ENCODE measurements around the gene NUCKS1. TPM values are rescaled to one million over a fixed set of nuclear protein-coding genes. Genes with fewer than 3 reads are reported as not detected.

Gene NUCKS1
- total and polyA plus RNA-seq, 7 experiments from 2014 or later = 12.5 to 164 (median 117) TPM

DNA sequence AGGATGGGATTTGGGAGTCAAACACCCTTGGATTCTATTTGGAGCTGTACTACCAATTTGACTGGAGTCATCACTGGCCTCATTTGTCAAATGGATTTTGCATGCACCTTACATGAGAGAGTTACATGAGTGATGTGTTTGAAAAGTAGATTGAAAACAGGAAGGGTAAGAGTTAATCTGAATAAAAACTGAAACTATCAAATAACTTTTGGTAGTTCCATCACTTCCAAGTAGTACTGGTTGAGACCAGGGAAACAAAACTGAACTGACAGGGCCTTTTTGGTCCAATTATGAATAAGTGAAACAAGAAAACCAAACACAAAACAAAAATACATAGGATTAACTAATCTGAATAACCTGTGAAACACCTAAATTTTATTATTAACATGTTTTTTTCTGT, 30.2 kb downstream of the NUCKS1 start:
- DNase-seq (no peak), ATAC-seq (no peak)
- Histone ChIP-seq H3K27ac (ENCODE audit: low read depth, low read length) (no peak overlapping the region), H3K9me3 (ENCODE audit: control insufficient read depth in 2 of 3, low read length in 3 of 3) (no peaks in the 10 kb centered on the region), H3K4me3 (ENCODE audit: low read length) (no peak overlapping the region), H3K4me1 (ENCODE audit: control insufficient read depth in 2 of 2, insufficient read depth in 2 of 2, low read length in 2 of 2) (no peaks in the 10 kb centered on the region), H3K36me3 (ENCODE audit: control insufficient read depth in 2 of 3, insufficient read depth in 3 of 3, low read length in 3 of 3) (peaks cover 21 to 74% (median 26%) of the 10 kb centered on the region in 3 experiments), H3K27me3 (ENCODE audit: control insufficient read depth in 2 of 2, insufficient read depth in 2 of 2, low read length in 2 of 2) (no peaks in the 10 kb centered on the region)
- Mint-ChIP-seq H3K36me3 (peaks cover 11 to 56% (median 43%) of the 10 kb centered on the region in 5 donors), H3K4me1 (peaks cover 4 to 27% (median 14%) of the 10 kb centered on the region in 7 donors), H3K4me3 (peak overlapping the region in 1 of 10 donors; percentile 9), H3K9me3 (peaks cover 0 to 3% (median 0%) of the 10 kb centered on the region in 11 donors), H3K27me3 (no peaks in the 10 kb centered on the region), H3K27ac (peak overlapping the region in 4 of 9 donors; percentile 12 to 62 (median 16))
- CTCF ChIA-PET = no interaction called here
- intact Hi-C loops (cut with micrococcal nuclease) = no loop called here
- POLR2A ChIA-PET = no interaction called here

DNA sequence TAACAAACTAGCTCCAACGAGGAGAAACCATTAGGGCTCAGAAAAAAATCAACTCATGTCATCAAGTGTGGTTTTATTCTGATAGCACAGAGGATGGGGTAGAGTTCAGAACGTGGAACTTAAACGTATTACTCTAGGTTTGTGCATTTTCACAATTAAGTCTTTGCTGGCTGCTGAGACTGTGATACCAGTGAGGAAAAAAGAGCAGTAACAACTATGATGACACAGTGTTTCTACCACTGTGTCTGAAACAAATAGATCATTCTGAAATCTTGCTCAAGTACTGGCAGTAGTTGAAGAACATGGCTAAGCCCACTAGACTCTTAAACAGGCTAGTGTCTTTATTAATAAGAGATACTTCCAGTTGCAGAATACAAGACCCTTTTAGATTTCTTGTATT, 31.0 kb downstream of the NUCKS1 start:
- Histone ChIP-seq H3K27ac (ENCODE audit: low read depth, low read length) (no peak overlapping the region), H3K27me3 (ENCODE audit: control insufficient read depth in 2 of 2, insufficient read depth in 2 of 2, low read length in 2 of 2) (no peaks in the 10 kb centered on the region), H3K9me3 (ENCODE audit: control insufficient read depth in 2 of 3, low read length in 3 of 3) (no peaks in the 10 kb centered on the region), H3K36me3 (ENCODE audit: control insufficient read depth in 2 of 3, insufficient read depth in 3 of 3, low read length in 3 of 3) (peaks cover 21 to 70% (median 26%) of the 10 kb centered on the region in 3 experiments), H3K4me3 (ENCODE audit: low read length) (no peak overlapping the region), H3K4me1 (ENCODE audit: control insufficient read depth in 2 of 2, insufficient read depth in 2 of 2, low read length in 2 of 2) (no peaks in the 10 kb centered on the region)
- peak overlapping the region in 1 of 9 donors; percentile 20 for H3K27ac Mint-ChIP-seq
- H3K36me3 Mint-ChIP-seq = peaks cover 11 to 54% (median 43%) of the 10 kb centered on the region in 5 donors
- no peaks in the 10 kb centered on the region for H3K27me3 Mint-ChIP-seq
- POLR2A ChIA-PET = no interaction called here
- peaks cover 4 to 27% (median 11%) of the 10 kb centered on the region in 7 donors for H3K4me1 Mint-ChIP-seq
- intact Hi-C loops (cut with micrococcal nuclease) = no loop called here
- DNase-seq (no peak), ATAC-seq (no peak)
- peaks cover 0 to 3% (median 0%) of the 10 kb centered on the region in 11 donors for H3K9me3 Mint-ChIP-seq
- CTCF ChIA-PET = no interaction called here
- no peak overlapping the region for H3K4me3 Mint-ChIP-seq

DNA sequence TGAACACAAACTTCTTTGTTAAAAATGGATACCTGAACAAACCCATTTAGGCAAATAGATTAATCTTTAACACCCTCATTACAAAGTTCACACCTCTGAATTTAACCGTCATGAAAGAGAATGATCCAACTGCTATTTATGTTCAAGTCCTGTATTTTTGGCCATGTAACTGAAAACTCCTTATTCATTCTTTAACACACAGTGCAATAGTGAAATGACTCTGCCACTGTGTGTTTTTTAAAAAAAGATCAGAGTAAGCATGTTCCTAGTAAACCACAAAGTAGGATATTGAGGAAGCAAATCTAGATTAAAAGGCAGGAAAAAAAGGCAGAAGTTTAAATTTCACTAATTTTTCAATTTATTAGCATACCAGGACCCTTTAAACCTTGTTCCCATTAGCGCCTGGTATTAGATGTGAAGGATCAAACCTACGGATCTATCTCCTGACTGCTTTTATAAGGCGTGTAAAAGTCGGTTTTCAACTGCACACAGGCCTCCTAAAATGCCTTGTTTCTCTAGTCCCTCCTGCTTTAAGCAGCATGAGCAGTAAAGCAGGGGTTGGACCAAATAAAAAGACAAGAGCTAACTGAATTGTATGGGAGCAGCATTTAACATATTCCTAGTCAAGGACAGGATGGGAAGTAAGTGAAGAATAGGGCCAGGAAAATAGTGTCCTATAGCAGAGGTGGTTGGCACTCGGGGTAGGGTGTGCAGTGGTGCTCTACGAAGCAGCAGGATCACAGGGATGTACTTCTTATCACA, 33.4 kb downstream of the NUCKS1 start:
- no peak for ATAC-seq
- Mint-ChIP-seq H3K27me3 (no peaks in the 10 kb centered on the region), H3K36me3 (peaks cover 11 to 44% (median 33%) of the 10 kb centered on the region in 5 donors), H3K9me3 (peaks cover 0 to 3% (median 0%) of the 10 kb centered on the region in 11 donors), H3K4me3 (no peak overlapping the region), H3K4me1 (peaks cover 3 to 23% (median 9%) of the 10 kb centered on the region in 7 donors), H3K27ac (peak overlapping the region in 3 of 9 donors; percentile 2 to 20 (median 9))
- CTCF ChIA-PET = no interaction called here
- Histone ChIP-seq H3K27ac (ENCODE audit: low read depth, low read length) (no peak overlapping the region), H3K9me3 (ENCODE audit: control insufficient read depth in 2 of 3, low read length in 3 of 3) (no peaks in the 10 kb centered on the region), H3K4me1 (ENCODE audit: control insufficient read depth in 2 of 2, insufficient read depth in 2 of 2, low read length in 2 of 2) (no peaks in the 10 kb centered on the region), H3K27me3 (ENCODE audit: control insufficient read depth in 2 of 2, insufficient read depth in 2 of 2, low read length in 2 of 2) (no peaks in the 10 kb centered on the region), H3K36me3 (ENCODE audit: control insufficient read depth in 2 of 3, insufficient read depth in 3 of 3, low read length in 3 of 3) (peaks cover 21 to 58% (median 26%) of the 10 kb centered on the region in 3 experiments), H3K4me3 (ENCODE audit: low read length) (no peak overlapping the region)
- intact Hi-C loops (cut with micrococcal nuclease) = no loop called here
- POLR2A ChIA-PET = no interaction called here
- DNase-seq = no peak

DNA sequence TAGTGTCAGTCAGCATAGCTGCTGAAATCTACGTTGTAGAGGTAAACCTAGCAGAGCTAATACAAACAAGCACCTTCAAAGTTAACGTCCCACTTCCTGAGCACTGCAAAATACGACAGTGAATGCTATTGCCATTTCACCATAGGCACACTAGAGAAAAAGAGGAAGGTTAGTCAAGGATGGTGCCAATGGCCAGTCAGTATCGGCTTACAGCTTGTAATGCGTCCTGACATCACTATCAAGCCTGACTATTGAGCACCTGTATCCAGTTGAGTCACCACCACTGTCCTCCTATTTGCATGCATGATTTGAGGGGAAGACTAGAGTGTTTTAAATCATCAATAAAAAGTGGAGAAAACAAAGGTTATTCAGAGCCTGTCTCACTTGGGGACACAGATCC, 34.4 kb downstream of the NUCKS1 start:
- Histone ChIP-seq H3K4me3 (ENCODE audit: low read length) (no peak overlapping the region), H3K36me3 (ENCODE audit: control insufficient read depth in 2 of 3, insufficient read depth in 3 of 3, low read length in 3 of 3) (peaks cover 21 to 51% (median 24%) of the 10 kb centered on the region in 3 experiments), H3K9me3 (ENCODE audit: control insufficient read depth in 2 of 3, low read length in 3 of 3) (no peaks in the 10 kb centered on the region), H3K4me1 (ENCODE audit: control insufficient read depth in 2 of 2, insufficient read depth in 2 of 2, low read length in 2 of 2) (no peaks in the 10 kb centered on the region), H3K27ac (ENCODE audit: low read depth, low read length) (no peak overlapping the region), H3K27me3 (ENCODE audit: control insufficient read depth in 2 of 2, insufficient read depth in 2 of 2, low read length in 2 of 2) (no peaks in the 10 kb centered on the region)
- peaks cover 6 to 29% (median 16%) of the 10 kb centered on the region in 7 donors for H3K4me1 Mint-ChIP-seq
- peak overlapping the region in 4 of 9 donors; percentile 2 to 28 (median 9) for H3K27ac Mint-ChIP-seq
- intact Hi-C loops (cut with micrococcal nuclease) = no loop called here
- CTCF ChIA-PET = interaction anchor here (0.9 to 1.0 kb wide), 2 partner anchors 67 to 191 kb away, joined by 3 read pairs; no protein-coding TSS in a partner anchor
- H3K36me3 Mint-ChIP-seq = peaks cover 11 to 34% (median 30%) of the 10 kb centered on the region in 5 donors
- no peak overlapping the region for H3K4me3 Mint-ChIP-seq
- DNase-seq (no peak), ATAC-seq (peak; percentile 47)
- POLR2A ChIA-PET = no interaction called here
- H3K27me3 Mint-ChIP-seq = no peaks in the 10 kb centered on the region
- peaks cover 0 to under 1% (median 0%) of the 10 kb centered on the region in 11 donors for H3K9me3 Mint-ChIP-seq

DNA sequence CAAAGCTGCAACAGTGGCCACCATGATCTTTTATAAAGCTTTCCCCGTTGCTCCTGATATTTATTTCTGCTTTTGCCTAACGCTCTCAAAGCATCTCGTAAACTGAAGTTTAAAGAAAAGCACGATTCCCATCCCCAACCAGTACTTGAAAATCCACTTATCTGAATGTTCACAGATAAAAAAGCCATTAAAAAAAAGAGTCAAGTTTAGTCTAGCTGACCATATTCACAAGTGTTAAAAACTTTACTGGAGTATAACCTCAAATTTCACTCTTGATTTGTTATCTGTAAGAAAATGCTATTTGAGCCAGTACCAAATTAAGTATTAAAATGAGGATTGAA, 35.1 kb downstream of the NUCKS1 start:
- no peak for DNase-seq
- ChIA-PET CTCF (interaction anchor here (0.6 to 7.4 kb wide), 9 partner anchors 30 to 238 kb away, joined by 3 to 103 read pairs (median 4); partner anchors contain the start of gene SLC45A3), POLR2A (interaction anchor here (0.7 to 1.5 kb wide), 2 partner anchors 10 to 83 kb away, joined by 3 to 4 read pairs; no protein-coding TSS in a partner anchor)

DNA sequence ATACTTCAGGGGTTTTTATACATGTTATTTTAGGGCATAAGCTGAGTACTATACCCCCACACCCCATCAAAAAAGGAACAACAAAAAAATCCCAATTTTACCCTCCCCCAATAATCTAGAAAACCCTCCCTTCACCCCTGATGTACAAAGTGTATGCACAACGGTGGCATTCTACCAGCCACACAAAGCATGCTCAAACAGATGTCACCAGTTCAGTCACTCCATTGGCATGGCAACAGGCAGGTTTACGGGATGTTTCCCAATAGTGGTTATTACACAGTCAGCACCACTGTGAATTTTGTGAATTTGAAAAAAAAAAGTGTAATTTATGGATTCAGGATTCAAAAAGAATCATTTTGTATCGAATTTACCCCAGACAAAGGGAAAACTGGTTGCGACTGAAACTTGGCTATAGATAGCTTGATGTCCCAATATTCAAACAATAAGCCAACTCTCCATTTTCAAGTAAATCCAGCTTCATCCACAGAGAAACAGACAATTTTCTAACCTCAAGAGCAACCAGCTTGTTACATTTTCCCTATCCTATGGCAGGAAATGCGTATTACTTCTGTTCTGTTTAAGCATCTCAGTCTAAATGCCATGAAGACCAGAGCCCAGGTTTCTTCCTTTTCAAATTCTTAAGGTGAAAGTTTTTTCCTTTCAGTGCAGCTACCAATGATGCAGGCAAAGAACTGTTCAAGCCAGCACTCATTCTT, 35.6 kb downstream of the NUCKS1 start:
- Histone ChIP-seq H3K4me1 (ENCODE audit: control insufficient read depth in 2 of 2, insufficient read depth in 2 of 2, low read length in 2 of 2) (no peaks in the 10 kb centered on the region), H3K4me3 (ENCODE audit: low read length) (no peak overlapping the region), H3K36me3 (ENCODE audit: control insufficient read depth in 2 of 3, insufficient read depth in 3 of 3, low read length in 3 of 3) (peaks cover 13 to 43% (median 14%) of the 10 kb centered on the region in 3 experiments), H3K9me3 (ENCODE audit: control insufficient read depth in 2 of 3, low read length in 3 of 3) (no peaks in the 10 kb centered on the region), H3K27me3 (ENCODE audit: control insufficient read depth in 2 of 2, insufficient read depth in 2 of 2, low read length in 2 of 2) (no peaks in the 10 kb centered on the region), H3K27ac (ENCODE audit: low read depth, low read length) (no peak overlapping the region)
- H3K27ac Mint-ChIP-seq = peak overlapping the region in 5 of 9 donors; percentile 45 to 71 (median 51)
- intact Hi-C loops (cut with micrococcal nuclease) = loop anchor here in 1 of 2 donors (5.0 kb wide), 1 partner anchor 58 kb away; no protein-coding TSS in a partner anchor
- POLR2A ChIA-PET = interaction anchor here (0.7 to 1.5 kb wide), 3 partner anchors 11 to 82 kb away, joined by 3 to 8 read pairs (median 4); no protein-coding TSS in a partner anchor
- ATAC-seq = no peak
- no peaks in the 10 kb centered on the region for H3K27me3 Mint-ChIP-seq
- no peak overlapping the region for H3K4me3 Mint-ChIP-seq
- peaks cover 6 to 20% (median 15%) of the 10 kb centered on the region in 7 donors for H3K4me1 Mint-ChIP-seq
- CTCF ChIA-PET = interaction anchor here (0.6 to 7.4 kb wide), 12 partner anchors 11 to 263 kb away, joined by 3 to 103 read pairs (median 4); partner anchors contain the start of gene SLC45A3
- DNase-seq = no peak
- H3K9me3 Mint-ChIP-seq = no peaks in the 10 kb centered on the region
- peaks cover 7 to 23% (median 18%) of the 10 kb centered on the region in 5 donors for H3K36me3 Mint-ChIP-seq

More for the DNA sequence above, 35.1 kb downstream of the NUCKS1 start:
- no peaks in the 10 kb centered on the region for H3K27me3 Mint-ChIP-seq
- H3K36me3 ChIP-seq (ENCODE audit: control insufficient read depth in 2 of 3, insufficient read depth in 3 of 3, low read length in 3 of 3) = peaks cover 18 to 47% (median 20%) of the 10 kb centered on the region in 3 experiments
- H3K27ac Mint-ChIP-seq = peak overlapping the region in 6 of 9 donors; percentile 3 to 82 (median 61)
- ATAC-seq = no peak
- H3K27me3 ChIP-seq (ENCODE audit: control insufficient read depth in 2 of 2, insufficient read depth in 2 of 2, low read length in 2 of 2) = no peaks in the 10 kb centered on the region
- intact Hi-C loops (cut with micrococcal nuclease) = loop anchor here in 1 of 2 donors (5.0 kb wide), 1 partner anchor 57 kb away; no protein-coding TSS in a partner anchor
- H3K9me3 ChIP-seq (ENCODE audit: control insufficient read depth in 2 of 3, low read length in 3 of 3) = no peaks in the 10 kb centered on the region
- no peak overlapping the region for H3K4me3 ChIP-seq (ENCODE audit: low read length)
- H3K4me3 Mint-ChIP-seq = no peak overlapping the region
- no peaks in the 10 kb centered on the region for H3K9me3 Mint-ChIP-seq
- H3K4me1 Mint-ChIP-seq = peaks cover 6 to 24% (median 18%) of the 10 kb centered on the region in 7 donors
- H3K4me1 ChIP-seq (ENCODE audit: control insufficient read depth in 2 of 2, insufficient read depth in 2 of 2, low read length in 2 of 2) = no peaks in the 10 kb centered on the region
- peaks cover 11 to 28% (median 23%) of the 10 kb centered on the region in 5 donors for H3K36me3 Mint-ChIP-seq
- H3K27ac ChIP-seq (ENCODE audit: low read depth, low read length) = no peak overlapping the region
